GF-D8 (cell line): ENCODE results near the gene PTH2.
"Not testable (repeated sequence)": the region's sequence is repeated elsewhere in the genome, so short reads cannot be mapped to it uniquely, and the experiment has no call there.

Source experiments
- DNase-seq: peaks from one replicate; lab custom pipeline; 2025; lab: John Stamatoyannopoulos, UW

PTH2 gene

GRCh38 chr19:49378512-49378911, 44.7 kb downstream of the PTH2 start:
- no peak for DNase-seq

DNA sequence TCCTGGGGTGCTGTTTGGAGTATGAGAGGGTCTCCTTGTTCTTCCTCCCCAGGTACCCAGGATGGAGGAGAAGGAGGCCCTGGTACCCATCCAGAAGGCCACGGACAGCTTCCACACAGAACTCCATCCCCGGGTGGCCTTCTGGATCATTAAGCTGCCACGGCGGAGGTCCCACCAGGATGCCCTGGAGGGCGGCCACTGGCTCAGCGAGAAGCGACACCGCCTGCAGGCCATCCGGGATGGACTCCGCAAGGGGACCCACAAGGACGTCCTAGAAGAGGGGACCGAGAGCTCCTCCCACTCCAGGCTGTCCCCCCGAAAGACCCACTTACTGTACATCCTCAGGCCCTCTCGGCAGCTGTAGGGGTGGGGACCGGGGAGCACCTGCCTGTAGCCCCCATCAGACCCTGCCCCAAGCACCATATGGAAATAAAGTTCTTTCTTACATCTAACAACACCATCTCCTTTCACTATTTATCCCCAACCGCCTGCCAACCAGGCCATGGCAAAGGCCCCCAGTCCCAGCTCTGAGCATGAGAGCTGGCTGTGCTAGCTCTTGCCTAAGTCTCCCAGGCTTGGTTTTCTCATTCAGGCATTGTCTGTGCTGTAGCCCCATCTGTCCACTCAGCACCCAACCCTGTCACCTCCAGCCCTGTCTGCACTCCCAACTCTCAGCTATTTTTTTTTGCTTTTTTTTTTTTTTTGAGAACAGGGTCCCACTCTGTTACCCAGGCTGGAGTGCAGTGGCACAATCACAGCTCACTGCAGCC, 48.4 kb downstream of the PTH2 start:
- DNase-seq: no peak

GRCh38 chr19:49373174-49373573, 50.1 kb downstream of the PTH2 start:
- DNase-seq: not testable (repeated sequence)
